Amygdala (tissue), 56 donors: ENCODE data around the gene TUBB.

Experiments used
- DNase-seq, 56 donors: peaks; one replicate each; lab custom pipeline; 2025; lab: John Stamatoyannopoulos, UW

TUBB gene

DNA sequence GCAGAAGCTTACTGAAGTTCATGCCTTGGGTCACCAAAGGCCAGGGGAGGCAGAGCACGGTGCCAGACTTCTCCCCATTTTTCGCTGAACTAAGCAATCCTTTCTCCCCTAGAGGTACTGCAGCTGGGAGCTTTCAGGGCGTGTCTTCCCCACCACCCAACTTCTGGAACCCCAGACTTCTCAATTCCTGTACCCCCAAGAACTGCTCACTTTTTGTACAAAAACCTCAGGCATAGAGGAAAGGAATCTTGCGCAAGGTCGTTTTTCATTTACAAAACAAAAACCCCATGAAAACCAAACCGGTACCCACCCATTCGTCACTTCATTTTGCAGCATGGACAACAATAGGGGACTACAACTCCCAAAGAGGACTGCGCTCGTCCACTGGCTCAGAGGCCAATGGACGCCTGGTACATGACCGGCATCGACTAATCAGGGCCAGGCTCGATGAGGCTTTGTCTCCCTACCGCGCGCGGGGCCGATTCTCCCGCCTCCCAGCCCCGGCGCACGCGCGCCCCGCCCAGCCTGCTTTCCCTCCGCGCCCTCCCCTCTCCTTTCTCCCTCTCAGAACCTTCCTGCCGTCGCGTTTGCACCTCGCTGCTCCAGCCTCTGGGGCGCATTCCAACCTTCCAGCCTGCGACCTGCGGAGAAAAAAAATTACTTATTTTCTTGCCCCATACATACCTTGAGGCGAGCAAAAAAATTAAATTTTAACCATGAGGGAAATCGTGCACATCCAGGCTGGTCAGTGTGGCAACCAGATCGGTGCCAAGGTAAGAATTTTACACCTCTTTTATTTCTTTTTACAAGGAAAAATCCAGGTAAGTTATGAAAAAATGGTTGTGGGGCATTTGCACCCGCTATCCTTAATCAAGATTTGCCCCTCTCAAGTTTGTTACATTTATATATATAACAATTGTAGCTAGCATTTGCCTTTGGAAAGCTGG, at the start of gene TUBB:
TSS of gene TUBB (plus strand) at position 562 of the 947 bp plus-strand sequence. CDS start at position 717, 155 bp downstream.
- peak; percentile 53 to 99 (median 96) for DNase-seq

DNA sequence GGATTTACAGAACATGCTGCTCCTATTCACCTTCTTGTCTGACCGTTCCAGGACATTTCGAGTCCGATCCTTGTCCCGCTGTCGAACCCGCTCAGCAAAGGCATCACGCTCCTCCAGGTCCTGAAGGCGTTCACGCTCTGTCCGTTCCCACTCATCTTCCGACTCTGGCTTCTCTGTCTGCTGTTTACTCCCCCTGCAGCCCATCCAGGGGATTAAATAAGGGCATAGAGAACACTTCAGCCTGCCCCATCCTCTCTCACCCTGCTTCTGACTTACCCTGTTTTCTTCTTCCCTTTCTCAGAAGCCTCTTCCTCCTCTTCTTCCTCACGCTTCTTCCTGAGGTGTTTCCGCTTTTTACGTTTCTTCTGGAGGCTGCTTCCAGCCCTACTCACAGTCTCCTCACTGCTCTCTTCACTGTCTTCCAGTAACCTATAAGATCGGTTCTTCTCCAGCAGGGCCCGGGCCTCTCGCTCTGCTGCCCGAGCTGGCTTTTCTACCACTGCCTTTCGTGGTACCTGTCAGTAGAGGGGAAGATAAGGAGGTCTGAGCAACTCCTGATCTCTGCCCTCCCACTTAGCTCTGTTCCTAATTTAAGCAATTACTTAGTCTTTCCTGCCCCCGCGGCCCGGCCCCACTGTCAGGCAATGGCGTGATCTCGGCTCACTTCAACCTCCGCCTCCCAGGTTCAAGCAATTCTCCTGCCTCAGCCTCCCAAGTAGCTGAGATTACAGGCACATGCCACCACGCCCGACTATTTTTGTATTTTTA, 49.2 kb upstream of the TUBB start:
- DNase-seq, result no peak

DNA sequence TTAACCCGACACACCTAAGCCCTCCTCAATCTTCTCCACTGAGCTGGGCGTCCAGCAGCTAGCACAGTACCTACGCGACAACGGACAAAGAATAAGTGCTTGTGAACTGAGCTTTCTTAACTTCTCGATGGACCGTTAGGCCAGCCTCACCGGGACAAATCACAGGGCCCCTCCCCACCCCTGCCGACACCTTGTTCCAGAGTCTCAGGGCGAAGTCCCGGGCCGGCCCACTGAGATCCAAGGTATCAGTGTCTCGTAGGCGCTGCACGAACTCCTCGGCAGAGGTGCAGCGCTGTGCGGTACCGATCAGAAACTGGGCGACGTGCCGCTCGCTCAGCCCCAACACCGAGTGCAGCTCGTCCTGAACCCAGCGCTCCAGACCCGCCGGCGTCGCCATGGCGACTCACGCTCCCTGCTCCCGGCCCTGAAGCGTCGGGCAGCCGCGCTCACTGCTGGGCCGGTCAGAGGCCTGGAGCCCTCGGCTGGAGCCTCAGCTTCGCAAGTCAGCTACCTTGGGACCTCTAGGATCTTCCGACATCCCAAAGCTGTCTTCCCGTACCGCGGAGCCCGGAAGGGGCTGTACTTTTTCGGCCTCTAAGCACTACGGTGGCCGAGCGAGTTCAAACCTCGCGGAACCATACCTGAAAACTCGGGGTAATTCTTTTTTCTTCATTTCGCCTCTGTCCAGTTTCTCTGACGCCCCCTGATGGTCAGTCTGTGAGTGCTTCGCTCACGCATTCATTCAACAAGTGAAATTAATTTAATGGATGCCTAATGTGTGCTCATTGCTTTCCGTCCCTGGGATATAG, 47.5 kb upstream of the TUBB start, which contains the start of gene DHX16:
TSS of gene DHX16 (minus strand) at position 562 of the 809 bp plus-strand sequence. CDS start at position 397, 165 bp downstream.
- DNase-seq, result peak in 55 of 56 donors; percentile 34 to 95 (median 79)

DNA sequence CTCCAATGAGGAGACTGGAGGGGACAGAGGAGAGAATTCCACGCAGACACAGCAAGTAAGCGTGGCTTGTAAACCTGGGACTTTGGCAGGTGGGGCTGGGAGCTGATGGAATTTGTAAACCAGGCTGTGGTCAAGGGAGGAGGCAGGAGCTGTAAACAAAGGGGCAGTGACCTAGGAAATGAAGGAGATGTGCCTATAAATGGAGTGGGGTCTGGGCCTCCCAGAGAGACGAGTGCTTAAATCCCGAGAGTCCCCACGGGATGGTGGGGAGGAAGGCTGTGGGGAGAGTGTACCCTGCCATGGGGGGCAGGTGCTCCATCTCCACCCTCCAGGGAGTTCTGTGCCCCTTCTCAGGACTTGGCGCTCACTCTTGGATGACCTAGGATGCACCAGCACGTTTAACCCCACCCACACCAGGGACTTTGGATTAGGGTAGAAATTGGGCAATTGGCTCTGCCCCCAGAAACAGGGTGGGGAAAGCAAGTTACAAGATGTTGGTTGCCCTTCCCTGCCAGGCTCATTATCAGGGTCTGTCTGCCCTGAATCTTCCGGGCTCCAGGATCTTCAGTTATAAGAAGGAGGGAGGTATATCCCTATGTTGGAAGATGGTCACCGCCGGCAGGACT, 43.4 kb upstream of the TUBB start:
- DNase-seq, result no peak

- peak in 53 of 56 donors; percentile 6 to 92 (median 64) for DNase-seq
These were observed 41.0 kb upstream of the TUBB start for GRCh38 chr6:30678964-30679726.

- no peak for DNase-seq
These were observed 40.2 kb upstream of the TUBB start for GRCh38 chr6:30679765-30680535.

- DNase-seq, result no peak
These were observed 38.4 kb upstream of the TUBB start for GRCh38 chr6:30681766-30682142.

DNA sequence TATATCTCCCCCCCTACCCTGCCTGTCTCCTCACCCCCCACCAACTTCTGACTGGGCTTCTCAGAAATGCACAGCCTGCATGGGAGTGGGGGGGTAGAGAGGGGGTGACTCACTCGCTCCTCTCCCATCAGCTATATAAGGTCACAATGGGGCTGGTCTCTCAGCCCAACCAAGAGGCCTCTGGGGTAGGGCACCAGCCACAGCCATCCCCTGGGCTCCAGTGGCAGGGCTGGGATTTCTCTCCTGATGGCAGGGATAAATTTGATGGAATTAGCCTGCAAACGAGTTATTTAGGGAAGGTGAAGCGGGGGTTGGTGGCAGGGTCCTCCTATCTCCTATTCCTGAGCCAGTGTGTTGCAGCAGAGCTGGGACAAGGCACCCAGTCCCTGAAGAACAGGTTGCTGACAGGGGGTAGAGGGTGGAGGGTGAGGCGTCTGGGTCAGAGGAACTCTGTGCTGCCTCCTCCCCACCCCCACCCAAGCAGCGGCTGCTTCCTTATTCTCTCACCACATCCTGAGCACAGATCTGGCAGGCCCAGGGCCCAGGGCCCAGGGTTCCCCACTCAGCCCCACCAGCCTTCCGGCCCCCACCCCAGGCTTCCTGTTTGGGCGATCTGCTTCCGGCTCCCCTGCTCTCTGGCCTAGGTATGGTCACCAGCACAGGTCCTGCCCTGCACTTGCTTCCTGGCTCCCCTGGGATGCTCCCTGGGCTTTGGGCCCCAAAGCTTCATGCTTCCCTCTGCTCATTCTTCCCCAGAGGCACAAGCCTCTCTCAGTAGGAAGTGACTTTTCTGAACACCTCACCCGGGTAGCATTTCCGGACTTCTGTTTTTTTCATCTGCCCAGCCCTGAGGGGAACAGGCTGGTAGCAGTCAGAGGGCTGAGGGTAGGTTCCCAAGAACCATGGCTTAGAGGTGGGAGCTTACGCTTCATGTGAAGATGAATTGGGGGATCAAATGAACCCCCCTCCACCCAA, 37.7 kb upstream of the TUBB start:
- peak in 38 of 56 donors; percentile 9 to 68 (median 34) for DNase-seq

DNA sequence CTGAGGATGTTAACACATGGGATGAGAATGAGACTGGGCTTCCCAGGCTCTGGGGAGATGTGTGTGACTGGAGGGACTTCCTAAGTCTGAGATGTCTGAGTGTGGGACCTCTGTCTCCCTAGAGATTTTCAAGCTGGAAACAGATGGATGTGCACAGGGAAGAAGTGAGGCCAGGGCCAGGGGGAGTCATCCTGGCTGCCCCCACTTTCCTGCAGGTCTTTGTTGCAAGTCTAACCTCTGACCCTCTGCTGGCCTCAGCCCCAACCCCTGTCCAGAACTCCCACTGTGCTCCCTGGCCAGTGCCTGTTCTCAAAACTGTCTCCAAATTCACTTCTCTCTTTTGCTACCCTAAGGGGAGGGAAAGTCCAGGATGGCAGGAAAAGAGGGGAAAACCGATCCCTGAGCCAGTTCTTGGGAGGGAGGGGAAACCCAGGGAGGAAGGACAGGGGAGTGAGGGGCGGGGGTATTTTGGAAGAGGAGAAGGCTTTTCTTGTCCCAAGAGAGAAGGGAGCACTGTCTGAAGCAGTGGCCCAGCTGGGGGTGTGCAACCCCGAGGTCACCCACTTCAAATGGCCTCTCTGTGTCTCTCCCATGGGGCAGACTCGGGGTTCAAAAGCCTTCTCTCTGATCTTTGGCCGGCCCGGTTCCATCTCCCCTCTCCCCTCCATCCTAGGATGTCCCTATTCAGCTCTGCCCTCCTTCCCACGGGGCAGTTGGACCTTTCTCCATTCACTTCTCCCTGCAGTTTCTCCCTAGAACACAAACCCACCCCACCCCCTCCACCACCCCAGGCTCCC, 36.8 kb upstream of the TUBB start:
- peak in 5 of 56 donors; percentile 8 to 27 (median 13) for DNase-seq

- no peak for DNase-seq
These were observed 36.2 kb upstream of the TUBB start for GRCh38 chr6:30683980-30684338.

GRCh38 chr6:30684386-30685156, 35.6 kb upstream of the TUBB start:
- DNase-seq, result peak in 20 of 56 donors; percentile 1 to 38 (median 14)

DNA sequence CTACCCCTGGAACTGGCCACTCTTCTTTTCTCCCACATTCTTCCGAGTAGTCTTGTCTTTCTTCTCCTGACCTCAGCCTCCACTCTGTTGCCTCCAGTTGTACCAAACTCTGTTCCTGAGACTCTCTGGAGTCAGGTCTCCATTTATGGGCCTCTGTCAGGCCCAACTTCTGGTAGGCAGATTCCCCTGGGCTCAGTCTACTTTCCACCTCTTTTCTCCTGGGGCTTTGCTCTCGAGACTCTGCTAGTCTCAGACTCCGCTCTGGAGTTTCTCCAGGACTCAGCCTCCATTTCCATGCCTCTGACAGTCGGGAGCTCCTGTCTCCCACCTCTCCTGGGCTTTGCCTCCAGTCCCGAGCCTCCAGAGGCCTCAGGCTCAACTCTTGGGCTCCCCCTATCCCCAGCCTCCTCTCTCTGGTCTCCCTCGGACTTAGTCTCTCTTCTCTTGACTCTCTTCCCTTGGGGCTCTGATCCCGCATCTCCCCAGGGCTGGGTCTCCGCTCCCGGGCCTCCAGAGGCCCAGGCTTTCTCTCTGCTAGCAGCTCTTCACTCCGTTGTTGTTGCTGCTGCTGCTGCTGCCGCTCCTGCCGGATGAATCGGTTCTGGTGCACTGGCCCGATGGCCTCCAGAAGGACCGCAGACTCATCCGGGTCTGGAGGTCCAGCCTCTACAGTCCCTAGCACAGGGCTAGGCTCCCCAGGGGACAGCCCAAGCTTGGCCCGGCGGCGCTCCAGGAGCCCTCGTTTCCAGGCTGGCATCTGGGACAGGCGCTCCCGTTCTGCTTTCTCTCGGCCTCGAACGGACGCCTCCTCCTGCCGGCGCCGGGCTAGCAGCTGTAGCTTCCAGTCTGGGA, 34.8 kb upstream of the TUBB start:
- DNase-seq, result no peak

GRCh38 chr6:30686009-30686907, 33.9 kb upstream of the TUBB start, which contains the start of gene PPP1R18:
Gene PPP1R18 (minus strand): TSS chr6:30686645. CDS start chr6:30686018, 627 bp downstream.
- DNase-seq, result peak in 37 of 56 donors; percentile 13 to 68 (median 41)
